Stomach (tissue), 9 donors: ENCODE results near the gene ASIC2. TPM values are rescaled to one million over a fixed set of nuclear protein-coding genes. Genes with fewer than 3 reads are reported as not detected.

Experiments
- DNase-seq, 2 donors: peaks; one replicate each; pipeline versions ENCODE4 v3.0.0 to v3.0.0-alpha.2; 2013 to 2019
- H3K27ac ChIP-seq, 5 donors: fragments of 200-600 bp in 4 of 5; sonication (generic) in 4 of 5; one replicate each; pipeline ENCODE4 v1.5.1; 2013 to 2019; ENCODE audit warnings: mild to moderate bottlenecking in 1 of 5, moderate library complexity in 1 of 5
- H3K27me3 ChIP-seq, 3 donors: fragments of 200-600 bp; sonication (generic); one replicate each; pipeline ENCODE4 v1.5.1; 2017 to 2019; ENCODE audit warnings: mixed run types in 1 of 3
- H3K36me3 ChIP-seq, 4 donors: fragments of 200-600 bp; sonication (generic); 1 replicate in 3 of 4; 2 replicates in 1 of 4; pipeline ENCODE4 v1.5.1; 2016 to 2019
- H3K4me1 ChIP-seq, 4 donors: fragments of 200-600 bp; sonication (generic); one replicate each; pipeline ENCODE4 v1.5.1; 2016 to 2019
- H3K4me3 ChIP-seq, 4 donors: fragments of 200-600 bp; sonication (generic) in 3 of 4; one replicate each; pipeline ENCODE4 v1.5.1; 2016 to 2019; ENCODE audit warnings: mild to moderate bottlenecking in 1 of 4
- H3K9me3 ChIP-seq, 4 donors: fragments of 200-600 bp; sonication (generic); one replicate each; pipeline ENCODE4 v1.5.1; 2016 to 2019
- EP300 ChIP-seq: sonication (generic); formaldehyde crosslinking; IDR thresholded peaks from one replicate; pipeline ENCODE4 v1.6.1; 2017; ENCODE audit warnings: antibody characterized with exemption
- POLR2A ChIP-seq, 4 donors: fragments of 450-650 bp; IDR thresholded peaks; one replicate each; pipeline ENCODE4 v1.6.1; 2016; ENCODE audit warnings: antibody characterized with exemption in 4 of 4, control low read depth in 2 of 4, mild to moderate bottlenecking in 1 of 4, moderate library complexity in 1 of 4
- POLR2AphosphoS5 ChIP-seq, 3 donors: sonication (generic); formaldehyde crosslinking; IDR thresholded peaks; one replicate each; pipeline ENCODE4 v1.6.1; 2016; ENCODE audit warnings: antibody characterized with exemption in 3 of 3
- WGBS, 5 donors: extraction: QIAGEN DNeasy Blood & Tissue Kit in 3 of 5; methylation state at CpG; one replicate each; pipeline versions ENCODE4 v1.1.5 to v1.1.7; 2013 to 2018; 5-methylcytosine and 5-hydroxymethylcytosine counted together
- intact Hi-C: fragments of 100-400 bp; cut with DNase I; formaldehyde crosslinking; loops from one replicate; pipeline ENCODE4 v1.15.1; 2023; ENCODE audit warnings: low total_unique reads
- polyA plus RNA-seq, 3 donors: library from polyadenylated mRNA; stranded (reverse); fragments of 200-250 nt; gene quantifications; one replicate each; pipeline ENCODE4 v1.2.3, GENCODE V29; 2013
- total RNA-seq, 5 donors: library from RNA; depleted of rRNA; stranded (reverse); fragments of >200 nt; gene quantifications; one replicate each; pipeline versions ENCODE4 v1.1.0 to v1.2.3, GENCODE V29; 2014 to 2016
- TF ChIP-seq, protein P1 (sequence below), 7 experiments: fragments of 450-650 bp in 4 of 7; fragments of 200-600 bp in 3 of 7; sonication (generic) in 3 of 7; IDR thresholded peaks; one replicate each; pipeline ENCODE4 v1.5.1; 2016 to 2019; ENCODE audit warnings: antibody characterized with exemption in 7 of 7, control low read depth in 2 of 7, mild to moderate bottlenecking in 1 of 7
- donor health status: healthy with polysubstance abuse.
- donor health status: Bipolar disorder and iron deficiency.
- donor health status: healthy.

Gene ASIC2
- total and polyA plus RNA-seq, 8 donors = 0.13 to 0.18 TPM; not detected in 6

- peaks cover 0 to 46% (median 0%) of the 10 kb centered on the region in 3 donors for H3K27me3 ChIP-seq
- DNase-seq = no peak
- intact Hi-C loops = no loop called here
- no peaks in the 10 kb centered on the region for H3K36me3 ChIP-seq
- H3K4me1 ChIP-seq = no peaks in the 10 kb centered on the region
- H3K4me3 ChIP-seq = no peak overlapping the region
- WGBS, 5 donors = 53 to 62% (median 56%) methylated on average over 10 of the region's 10 CpGs
- no peak overlapping the region for H3K27ac ChIP-seq
- TF ChIP-seq EP300 (no peak), POLR2AphosphoS5 (IDR thresholded peaks at IDR 0.05) (no peak), POLR2A (IDR thresholded peaks at IDR 0.05) (no peak)
- TF ChIP-seq, protein P1, sequence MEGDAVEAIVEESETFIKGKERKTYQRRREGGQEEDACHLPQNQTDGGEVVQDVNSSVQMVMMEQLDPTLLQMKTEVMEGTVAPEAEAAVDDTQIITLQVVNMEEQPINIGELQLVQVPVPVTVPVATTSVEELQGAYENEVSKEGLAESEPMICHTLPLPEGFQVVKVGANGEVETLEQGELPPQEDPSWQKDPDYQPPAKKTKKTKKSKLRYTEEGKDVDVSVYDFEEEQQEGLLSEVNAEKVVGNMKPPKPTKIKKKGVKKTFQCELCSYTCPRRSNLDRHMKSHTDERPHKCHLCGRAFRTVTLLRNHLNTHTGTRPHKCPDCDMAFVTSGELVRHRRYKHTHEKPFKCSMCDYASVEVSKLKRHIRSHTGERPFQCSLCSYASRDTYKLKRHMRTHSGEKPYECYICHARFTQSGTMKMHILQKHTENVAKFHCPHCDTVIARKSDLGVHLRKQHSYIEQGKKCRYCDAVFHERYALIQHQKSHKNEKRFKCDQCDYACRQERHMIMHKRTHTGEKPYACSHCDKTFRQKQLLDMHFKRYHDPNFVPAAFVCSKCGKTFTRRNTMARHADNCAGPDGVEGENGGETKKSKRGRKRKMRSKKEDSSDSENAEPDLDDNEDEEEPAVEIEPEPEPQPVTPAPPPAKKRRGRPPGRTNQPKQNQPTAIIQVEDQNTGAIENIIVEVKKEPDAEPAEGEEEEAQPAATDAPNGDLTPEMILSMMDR (IDR thresholded peaks at IDR 0.05) = no peak
- no peaks in the 10 kb centered on the region for H3K9me3 ChIP-seq
Observed at GRCh38 chr17:33202796-33203495, 90.1 kb downstream of the ASIC2 start.

GRCh38 chr17:33202021-33202420, 91.1 kb downstream of the ASIC2 start:
- Histone ChIP-seq H3K27me3 (peaks cover 0 to 51% (median 0%) of the 10 kb centered on the region in 3 donors), H3K4me1 (no peaks in the 10 kb centered on the region), H3K9me3 (no peaks in the 10 kb centered on the region), H3K36me3 (no peaks in the 10 kb centered on the region), H3K4me3 (no peak overlapping the region), H3K27ac (no peak overlapping the region)
- intact Hi-C loops = no loop called here
- no peak for DNase-seq
- 61 to 76% (median 71%) methylated on average over 7 of the region's 7 CpGs for WGBS, 5 donors
- TF ChIP-seq POLR2A (IDR thresholded peaks at IDR 0.05) (no peak), EP300 (no peak), POLR2AphosphoS5 (IDR thresholded peaks at IDR 0.05) (no peak)
- TF ChIP-seq, protein P1 (IDR thresholded peaks at IDR 0.05) = no peak

DNA sequence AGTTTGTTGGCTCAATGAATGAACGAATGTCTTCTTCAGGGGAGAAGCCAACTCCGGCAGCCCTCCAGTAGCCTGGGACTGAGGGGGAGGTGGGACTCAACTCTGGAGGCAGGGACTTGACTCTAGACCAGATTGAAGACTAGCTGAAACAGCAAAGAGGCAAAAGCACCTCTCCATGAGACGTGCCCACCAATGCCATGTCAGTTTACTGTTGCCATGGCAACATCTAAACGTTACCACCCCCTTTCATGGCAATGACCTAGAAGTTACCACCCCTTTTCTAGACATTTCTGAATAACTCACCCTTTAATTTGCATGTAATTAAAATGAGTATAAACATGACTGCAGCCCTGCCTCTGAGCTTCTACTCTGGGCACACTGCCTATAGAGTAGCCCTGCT, 91.8 kb downstream of the ASIC2 start:
- intact Hi-C loops = no loop called here
- H3K4me3 ChIP-seq = no peak overlapping the region
- no peaks in the 10 kb centered on the region for H3K4me1 ChIP-seq
- H3K27ac ChIP-seq = no peak overlapping the region
- peaks cover 0 to 44% (median 0%) of the 10 kb centered on the region in 3 donors for H3K27me3 ChIP-seq
- H3K36me3 ChIP-seq = no peaks in the 10 kb centered on the region
- DNase-seq = no peak
- H3K9me3 ChIP-seq = no peaks in the 10 kb centered on the region
- WGBS, 5 donors = 60 to 80% (median 70%) methylated on average over 4 of the region's 4 CpGs
- TF ChIP-seq POLR2AphosphoS5 (IDR thresholded peaks at IDR 0.05) (no peak), POLR2A (IDR thresholded peaks at IDR 0.05) (no peak), EP300 (no peak)
- TF ChIP-seq, protein P1 (IDR thresholded peaks at IDR 0.05) = no peak

GRCh38 chr17:33200587-33200986, 92.5 kb downstream of the ASIC2 start:
- Histone ChIP-seq H3K4me1 (no peaks in the 10 kb centered on the region), H3K36me3 (no peaks in the 10 kb centered on the region), H3K27me3 (peaks cover 0 to 37% (median 0%) of the 10 kb centered on the region in 3 donors), H3K9me3 (no peaks in the 10 kb centered on the region), H3K4me3 (no peak overlapping the region), H3K27ac (no peak overlapping the region)
- intact Hi-C loops = no loop called here
- DNase-seq = no peak
- 9 to 24% (median 14%) methylated on average over 1 of the region's 1 CpG for WGBS, 5 donors
- TF ChIP-seq EP300 (no peak), POLR2A (IDR thresholded peaks at IDR 0.05) (no peak), POLR2AphosphoS5 (IDR thresholded peaks at IDR 0.05) (no peak)
- TF ChIP-seq, protein P1 (IDR thresholded peaks at IDR 0.05) = no peak
